ENCODE data around the gene CDC25B.

DNA sequence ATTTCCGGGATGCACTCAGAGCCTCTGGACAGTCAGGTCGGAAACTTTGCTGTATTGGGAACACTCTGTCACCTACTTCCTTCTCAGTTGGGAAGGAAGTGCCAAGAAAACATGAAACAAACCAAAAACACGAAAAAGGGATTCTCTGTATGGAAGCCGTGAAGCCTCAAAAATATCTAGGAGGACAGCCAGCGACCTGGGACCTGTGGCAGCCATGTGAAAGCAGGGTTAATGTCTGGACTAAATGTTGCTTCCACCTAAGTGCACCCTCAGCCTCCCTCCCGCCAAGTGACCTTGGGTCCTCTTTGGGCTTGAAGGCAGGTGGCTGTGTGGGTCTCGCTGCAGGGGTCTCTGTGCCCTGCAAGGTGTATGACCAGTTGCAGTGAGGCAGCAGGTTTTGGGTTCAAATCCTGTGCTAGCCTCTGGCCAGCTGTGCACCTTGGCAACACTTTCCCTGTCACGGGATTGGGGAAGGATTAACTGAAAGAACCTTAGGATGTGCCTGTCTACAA lies 51.4 kb downstream of the CDC25B start:
- TF ChIP-seq, protein P1, sequence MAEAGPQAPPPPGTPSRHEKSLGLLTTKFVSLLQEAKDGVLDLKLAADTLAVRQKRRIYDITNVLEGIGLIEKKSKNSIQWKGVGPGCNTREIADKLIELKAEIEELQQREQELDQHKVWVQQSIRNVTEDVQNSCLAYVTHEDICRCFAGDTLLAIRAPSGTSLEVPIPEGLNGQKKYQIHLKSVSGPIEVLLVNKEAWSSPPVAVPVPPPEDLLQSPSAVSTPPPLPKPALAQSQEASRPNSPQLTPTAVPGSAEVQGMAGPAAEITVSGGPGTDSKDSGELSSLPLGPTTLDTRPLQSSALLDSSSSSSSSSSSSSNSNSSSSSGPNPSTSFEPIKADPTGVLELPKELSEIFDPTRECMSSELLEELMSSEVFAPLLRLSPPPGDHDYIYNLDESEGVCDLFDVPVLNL (IDR thresholded peaks at IDR 0.05; ENCODE audit: low read depth, low read length): no peak
- no peak for TF ChIP-seq EP300 (IDR thresholded peaks at IDR 0.05; ENCODE audit: borderline replicate concordance in 1 of 2, control insufficient read depth in 1 of 2, low read depth in 2 of 2, low read length in 2 of 2)
- no peak for TF ChIP-seq POLR2AphosphoS5 (IDR thresholded peaks at IDR 0.05; ENCODE audit: low read length)
- TF ChIP-seq, protein P2, sequence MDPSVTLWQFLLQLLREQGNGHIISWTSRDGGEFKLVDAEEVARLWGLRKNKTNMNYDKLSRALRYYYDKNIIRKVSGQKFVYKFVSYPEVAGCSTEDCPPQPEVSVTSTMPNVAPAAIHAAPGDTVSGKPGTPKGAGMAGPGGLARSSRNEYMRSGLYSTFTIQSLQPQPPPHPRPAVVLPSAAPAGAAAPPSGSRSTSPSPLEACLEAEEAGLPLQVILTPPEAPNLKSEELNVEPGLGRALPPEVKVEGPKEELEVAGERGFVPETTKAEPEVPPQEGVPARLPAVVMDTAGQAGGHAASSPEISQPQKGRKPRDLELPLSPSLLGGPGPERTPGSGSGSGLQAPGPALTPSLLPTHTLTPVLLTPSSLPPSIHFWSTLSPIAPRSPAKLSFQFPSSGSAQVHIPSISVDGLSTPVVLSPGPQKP (IDR thresholded peaks at IDR 0.05; ENCODE audit: low read depth, low read length): no peak
- TF ChIP-seq STAT1 (conservative IDR thresholded peaks at IDR 0.05): no peak
- no peak for TF ChIP-seq JUND (IDR thresholded peaks at IDR 0.05; ENCODE audit: low read depth, low read length)
- TF ChIP-seq FOXM1 (IDR thresholded peaks at IDR 0.05; ENCODE audit: low read depth, low read length): no peak
- no peak for TF ChIP-seq EZH2 (IDR thresholded peaks at IDR 0.05; ENCODE audit: borderline replicate concordance, control insufficient read depth, low read depth, low read length)
- TF ChIP-seq, protein P3, sequence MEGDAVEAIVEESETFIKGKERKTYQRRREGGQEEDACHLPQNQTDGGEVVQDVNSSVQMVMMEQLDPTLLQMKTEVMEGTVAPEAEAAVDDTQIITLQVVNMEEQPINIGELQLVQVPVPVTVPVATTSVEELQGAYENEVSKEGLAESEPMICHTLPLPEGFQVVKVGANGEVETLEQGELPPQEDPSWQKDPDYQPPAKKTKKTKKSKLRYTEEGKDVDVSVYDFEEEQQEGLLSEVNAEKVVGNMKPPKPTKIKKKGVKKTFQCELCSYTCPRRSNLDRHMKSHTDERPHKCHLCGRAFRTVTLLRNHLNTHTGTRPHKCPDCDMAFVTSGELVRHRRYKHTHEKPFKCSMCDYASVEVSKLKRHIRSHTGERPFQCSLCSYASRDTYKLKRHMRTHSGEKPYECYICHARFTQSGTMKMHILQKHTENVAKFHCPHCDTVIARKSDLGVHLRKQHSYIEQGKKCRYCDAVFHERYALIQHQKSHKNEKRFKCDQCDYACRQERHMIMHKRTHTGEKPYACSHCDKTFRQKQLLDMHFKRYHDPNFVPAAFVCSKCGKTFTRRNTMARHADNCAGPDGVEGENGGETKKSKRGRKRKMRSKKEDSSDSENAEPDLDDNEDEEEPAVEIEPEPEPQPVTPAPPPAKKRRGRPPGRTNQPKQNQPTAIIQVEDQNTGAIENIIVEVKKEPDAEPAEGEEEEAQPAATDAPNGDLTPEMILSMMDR (IDR thresholded peaks at IDR 0.05 in 2 of 3, conservative IDR thresholded peaks at IDR 0.05 in 1 of 3; ENCODE audit: control insufficient read depth in 2 of 3, extremely low read depth in 1 of 3, insufficient read depth in 1 of 3, low read depth in 3 of 3, low read length in 3 of 3): no peak

Measured in GM12878 (cell line).